ENCODE data around the gene MRPL49. TPM values are rescaled to one million over a fixed set of nuclear protein-coding genes. Genes with fewer than 3 reads are reported as not detected.

The MRPL49 gene
- total and polyA plus RNA-seq, 9 of the 15 experiments (the other 6 are each of a cell fraction or from before 2014, with no cell fraction given): 74.3 to 132 (median 91.2) TPM

GRCh38 chr11:65121447-65121864 lies 665 bp upstream of the MRPL49 start (continued):
- TF ChIP-seq BRCA1 (IDR thresholded peaks at IDR 0.05): no peak
- TF ChIP-seq BRCA1 (CRISPR knock-in tag; IDR thresholded peaks at IDR 0.05): no peak
- TF ChIP-seq TFAP4 (CRISPR knock-in tag; IDR thresholded peaks at IDR 0.05; ENCODE audit: borderline replicate concordance): no peak
- no peak for TF ChIP-seq TBP (optimal IDR thresholded peaks at IDR 0.05; ENCODE audit: low read depth, low read length)
- TF ChIP-seq TAF15 (IDR thresholded peaks at IDR 0.05; ENCODE audit: low read depth, low read length): no peak
- TF ChIP-seq RUNX1 (IDR thresholded peaks at IDR 0.05; ENCODE audit: low read depth): no peak
- no peak for TF ChIP-seq CHAMP1 (IDR thresholded peaks at IDR 0.05)
- no peak for TF ChIP-seq ZNF507 (tag; conservative IDR thresholded peaks at IDR 0.05)
- no peak for TF ChIP-seq ELF2 (CRISPR knock-in tag; IDR thresholded peaks at IDR 0.05)
- TF ChIP-seq EGR1 (conservative IDR thresholded peaks at IDR 0.05): no peak
- TF ChIP-seq C11orf30 (IDR thresholded peaks at IDR 0.05; ENCODE audit: low read depth): no peak
- TF ChIP-seq POLR2B (IDR thresholded peaks at IDR 0.05; ENCODE audit: low read depth, partially characterized antibody): no peak
- TF ChIP-seq GABPB1 (CRISPR knock-in tag; IDR thresholded peaks at IDR 0.05): 0 out of 2 replicates have a peak, but pooled peaks have one; percentile 7
- TF ChIP-seq HLTF (IDR thresholded peaks at IDR 0.05): no peak
- TF ChIP-seq CAMTA2 (CRISPR knock-in tag; conservative IDR thresholded peaks at IDR 0.05): no peak
- TF ChIP-seq AFF4 (CRISPR knock-in tag; IDR thresholded peaks at IDR 0.05): peak; percentile 2; the same call in 1 of the 2 replicates
- no peak for TF ChIP-seq ARID1B (IDR thresholded peaks at IDR 0.05)
- no peak for TF ChIP-seq ATF6 (CRISPR knock-in tag; IDR thresholded peaks at IDR 0.05)
